Left cardiac atrium (tissue), 4 donors: ENCODE results near the gene ZNF653. TPM values are rescaled to one million over a fixed set of nuclear protein-coding genes. Genes with fewer than 3 reads are reported as not detected.
A peak's percentile ranks its signal among the peaks of the same experiment; 100 is the strongest.
"Not testable (repeated sequence)": the region's sequence is repeated elsewhere in the genome, so short reads cannot be mapped to it uniquely, and the experiment has no call there.

ENCODE experiments used
- ATAC-seq, 2 donors: fragments of 200-7000 bp; cut with Tn5 transposase; one replicate each; pipeline ENCODE4 v1.9.1; 2020; ENCODE audit warnings: mild to moderate bottlenecking in 2 of 2, moderate library complexity in 2 of 2
- DNase-seq: peaks from one replicate; pipeline ENCODE4 v3.0.0-alpha.2; 2020
- intact Hi-C, 2 donors: fragments of 100-400 bp; cut with DNase I; formaldehyde crosslinking; loops; one replicate each; pipeline versions ENCODE4 v1.14.1 to v1.15.1; 2022 to 2023
- microRNA-seq, 2 donors: library from miRNA; unstranded; fragments of <30 nt; microRNA quantifications; one replicate each; pipeline ENCODE4 v1.2.0, GENCODE V29; 2020
- total RNA-seq, 2 donors: library from RNA; stranded (reverse); fragmentation: NEBNext Ultra II Directional; extraction: Animal tissue kit (Norgen Biotek cat#: 25700); gene quantifications; one replicate each; pipeline ENCODE4 v1.2.1, GENCODE V29; 2021
- donor health status: DM: no; HTN: yes; CAD: no.
- donor health status: DM: no; HTN: yes; CAD: no; lungs with severe emphysema.
- donor health status: DM: yes; HTN: yes; CAD: no.
- donor health status: Dilated cardiomyopathy.

ZNF653 gene
- total RNA-seq, 2 donors from 2014 or later, result 3.7 to 4.9 TPM

DNA sequence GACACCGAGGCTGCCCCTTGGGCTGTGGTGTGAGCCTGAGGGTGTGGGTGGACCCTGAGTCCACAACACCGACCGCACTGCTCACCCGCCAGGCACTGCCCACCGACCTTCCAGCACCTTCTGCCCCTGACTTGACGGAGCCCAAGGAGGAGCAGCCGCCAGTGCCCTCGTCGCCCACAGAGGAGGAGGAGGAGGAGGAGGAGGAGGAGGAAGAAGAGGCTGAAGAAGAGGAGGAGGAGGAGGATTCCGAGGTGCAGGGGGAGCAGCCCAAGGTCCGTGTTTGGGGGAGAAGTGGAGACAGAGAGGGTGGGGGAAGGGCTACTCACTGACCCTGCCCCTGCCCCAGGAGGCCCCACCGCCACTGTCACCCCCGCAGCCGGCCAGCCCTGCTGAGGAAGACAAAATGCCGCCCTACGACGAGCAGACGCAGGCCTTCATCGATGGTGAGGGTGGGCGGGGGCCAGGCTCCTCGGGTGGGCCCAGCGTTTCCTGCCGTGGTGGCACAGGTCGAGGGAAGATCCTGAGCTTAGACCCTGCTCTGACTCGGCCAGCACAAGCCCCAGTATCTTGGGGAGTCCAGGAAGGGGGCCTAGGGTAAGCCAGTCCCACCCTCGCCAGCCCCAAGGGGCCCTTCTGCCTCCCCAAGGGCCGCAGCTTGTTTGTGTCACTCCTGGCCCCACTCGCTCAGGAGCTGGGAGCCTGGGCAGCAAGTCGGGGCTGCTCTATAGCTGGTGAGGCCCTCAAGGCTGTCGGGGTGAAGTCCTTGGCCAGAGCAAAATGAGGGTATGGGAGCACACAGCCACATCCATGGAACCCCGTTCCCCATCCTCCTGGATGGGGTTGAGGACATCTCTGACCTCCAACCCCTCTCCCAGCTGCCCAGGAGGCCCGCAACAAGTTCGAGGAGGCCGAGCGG, 58.0 kb downstream of the ZNF653 start:
- no peak for DNase-seq
- no peak for ATAC-seq
- intact Hi-C loops, result no loop called here

DNA sequence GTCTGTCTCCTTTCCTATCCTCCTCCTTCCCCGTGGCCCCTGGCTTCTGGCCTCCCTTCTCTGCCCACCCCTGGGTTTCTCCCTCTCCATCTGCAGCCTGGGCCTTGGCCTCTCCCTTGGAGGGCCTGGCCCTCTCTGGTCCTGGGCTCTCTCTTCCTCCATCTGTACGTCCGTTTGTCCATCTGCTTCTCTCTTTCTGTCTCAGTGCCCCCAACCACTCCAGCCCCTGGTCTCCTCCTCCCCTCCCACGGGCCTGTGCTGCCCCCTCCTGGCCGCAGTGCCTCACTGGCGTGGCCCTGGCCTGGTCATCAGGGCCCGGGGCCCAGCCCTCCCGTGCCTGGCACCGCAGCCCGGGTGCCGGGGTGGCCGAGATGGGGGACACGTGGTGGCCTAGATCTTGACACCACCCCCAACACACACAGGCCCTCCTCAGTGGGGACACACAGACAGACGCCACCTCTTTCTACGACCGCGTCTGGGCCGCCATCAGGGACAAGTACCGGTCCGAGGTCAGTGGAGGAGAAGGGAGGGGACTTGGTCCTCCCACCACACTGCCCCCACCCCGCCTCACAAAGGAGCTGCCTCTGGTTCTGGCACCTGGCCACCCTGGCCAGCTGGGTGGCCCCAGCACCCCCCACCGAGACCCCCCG, 58.9 kb downstream of the ZNF653 start:
- intact Hi-C loops, result no loop called here
- peak; percentile 59 for DNase-seq
- peak; percentile 69 to 75 for ATAC-seq

DNA sequence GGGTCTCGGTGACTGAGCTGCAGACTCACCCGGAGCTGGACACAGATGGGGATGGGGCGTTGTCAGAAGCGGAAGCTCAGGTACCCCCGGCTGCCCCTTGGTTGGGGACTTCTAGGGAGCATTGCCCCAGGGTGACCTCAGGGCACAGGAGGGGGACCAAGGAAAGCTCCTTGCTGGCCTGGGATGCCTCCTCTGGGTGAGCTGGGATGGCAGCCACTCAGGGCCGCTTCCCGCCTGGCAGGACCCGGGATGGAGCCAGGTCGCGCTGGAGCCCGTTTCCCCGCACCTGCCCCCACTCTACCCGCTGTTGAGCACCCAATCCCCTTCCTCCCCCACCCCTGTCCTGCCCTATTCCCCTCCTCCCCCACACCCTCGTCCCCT, 59.4 kb downstream of the ZNF653 start:
- DNase-seq (no peak), ATAC-seq (no peak)
- intact Hi-C loops, result no loop called here

DNA sequence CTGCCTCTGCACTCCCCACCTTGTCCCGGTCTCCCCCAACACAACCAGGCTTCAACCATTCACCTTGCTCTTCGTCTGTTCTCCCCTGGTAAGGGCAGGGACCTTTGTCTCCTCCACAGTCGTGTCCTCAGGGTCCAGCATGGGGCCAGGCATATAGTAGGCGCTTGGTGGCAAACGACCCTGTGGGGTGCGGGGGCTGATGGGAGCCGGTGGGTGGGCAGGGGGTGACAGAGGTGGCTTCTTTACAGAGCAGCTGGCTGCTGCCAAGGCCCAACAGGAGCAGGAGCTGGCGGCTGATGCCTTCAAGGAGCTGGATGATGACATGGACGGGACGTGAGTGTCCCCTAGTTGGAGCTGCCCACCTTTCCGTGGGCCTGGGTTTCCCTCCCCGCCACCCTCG, 60.5 kb downstream of the ZNF653 start:
- ATAC-seq (no peak), DNase-seq (no peak)
- intact Hi-C loops, result no loop called here

DNA sequence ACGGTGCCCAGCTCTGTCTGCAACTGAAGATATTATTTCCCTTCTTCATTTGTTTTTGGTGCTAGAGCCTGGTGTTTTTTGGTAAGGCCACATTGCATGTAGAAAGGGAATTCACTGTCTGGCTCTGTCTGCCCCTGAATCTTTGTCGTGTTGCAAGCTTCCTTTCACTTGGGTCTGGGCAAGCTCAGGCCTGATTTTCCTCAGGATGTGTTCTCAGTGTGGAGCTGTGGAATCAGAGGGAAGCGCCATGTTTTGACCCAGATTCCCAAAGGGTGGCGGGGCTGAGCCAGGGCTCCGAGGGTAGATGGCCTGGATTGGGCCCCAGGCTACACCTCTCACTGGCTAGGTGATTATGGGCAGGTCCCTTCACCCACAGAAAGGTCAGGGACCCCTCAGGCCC, 61.6 kb downstream of the ZNF653 start:
- no peak for DNase-seq
- intact Hi-C loops, result no loop called here
- no peak for ATAC-seq

DNA sequence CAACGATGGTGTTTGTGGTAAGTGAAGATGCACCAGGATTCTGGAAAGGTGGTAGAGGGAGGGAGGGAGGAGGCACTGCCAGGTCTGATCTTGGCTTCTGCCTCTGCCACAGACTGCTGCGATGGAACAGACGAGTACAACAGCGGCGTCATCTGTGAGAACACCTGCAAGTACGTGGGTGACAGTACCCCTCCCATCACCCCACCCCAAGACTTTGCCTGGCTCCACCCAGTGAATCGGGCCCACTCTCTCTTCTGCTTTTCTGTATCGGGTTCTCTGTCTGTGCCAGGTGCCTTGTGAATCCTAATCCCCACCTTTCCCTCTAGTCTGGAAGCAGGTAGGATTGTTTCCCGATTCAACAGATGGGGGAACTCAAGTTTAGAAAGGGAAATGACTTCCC, 67.7 kb downstream of the ZNF653 start:
- ATAC-seq, result no peak
- DNase-seq, result no peak
- intact Hi-C loops, result loop anchor here in 1 of 2 donors (10.0 kb wide), 1 partner anchor 63 kb away; the partner anchor contains the start of gene SWSAP1

DNA sequence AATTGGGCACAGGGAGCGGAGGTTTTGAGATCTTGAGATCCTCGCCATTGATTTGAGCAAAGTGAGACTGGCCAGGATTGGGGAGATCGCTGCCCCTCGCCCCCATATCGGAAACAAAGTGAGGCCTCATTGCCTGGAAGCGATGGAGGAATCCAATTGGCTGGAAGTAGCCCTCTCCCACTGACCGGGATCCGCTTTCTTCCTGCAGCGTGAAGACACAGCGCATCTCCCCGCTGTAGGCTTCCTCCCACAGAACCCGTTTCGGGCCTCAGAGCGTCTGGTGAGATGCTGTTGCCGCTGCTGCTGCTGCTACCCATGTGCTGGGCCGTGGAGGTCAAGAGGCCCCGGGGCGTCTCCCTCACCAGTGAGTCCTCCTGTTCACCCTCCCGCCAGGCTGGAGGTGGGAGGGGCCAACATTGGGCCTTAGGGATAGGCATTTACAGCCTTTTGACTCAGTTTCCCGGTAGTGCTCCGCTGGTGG, 69.8 kb downstream of the ZNF653 start:
- ATAC-seq (no peak), DNase-seq (no peak)
- intact Hi-C loops, result loop anchor here in 1 of 2 donors (10.0 kb wide), 1 partner anchor 61 kb away; the partner anchor contains the start of gene SWSAP1

DNA sequence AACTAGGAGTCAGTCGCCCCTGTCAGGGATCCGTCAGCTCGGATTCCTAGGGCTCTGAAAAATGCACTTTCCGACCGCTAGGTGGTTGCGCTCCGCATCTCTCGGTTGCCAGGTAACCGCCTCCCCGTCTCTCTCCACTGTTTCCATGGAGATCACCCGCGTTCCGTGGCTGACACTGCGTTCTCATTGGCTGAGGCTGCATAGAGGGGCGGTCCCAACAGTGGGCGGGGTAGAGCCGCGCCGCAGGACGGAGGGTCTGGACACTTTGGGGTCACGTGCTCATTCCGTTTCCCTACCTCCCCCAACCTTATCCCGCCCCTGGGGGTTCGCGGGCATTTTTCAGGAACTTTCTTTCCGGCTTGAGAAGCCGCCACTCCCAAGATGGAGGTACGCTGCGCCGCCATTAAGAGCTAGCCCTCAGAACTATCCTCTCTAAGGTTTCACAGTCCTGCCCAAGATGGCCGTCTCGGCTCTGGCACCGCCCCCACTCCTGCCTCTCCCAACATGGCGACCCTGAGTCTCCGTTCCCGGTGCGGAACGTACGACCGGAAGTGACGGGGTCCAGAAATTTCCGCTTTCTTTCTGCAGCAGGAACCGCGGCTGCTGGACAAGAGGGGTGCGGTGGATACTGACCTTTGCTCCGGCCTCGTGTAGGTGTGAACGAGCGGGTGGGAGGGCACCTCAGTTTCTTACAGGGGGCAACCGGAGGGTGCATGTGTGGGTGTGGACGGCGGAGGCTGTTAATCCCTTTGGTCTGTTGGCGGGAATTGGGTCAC, 70.4 kb downstream of the ZNF653 start, which contains the start of the genes ODAD3 and PRKCSH:
Gene ODAD3 (minus strand): TSS at position 65 of the 776 bp plus-strand sequence. CDS start 105 bp downstream, outside the sequence.
Gene PRKCSH (plus strand): TSS at position 579 of the 776 bp plus-strand sequence. CDS start 483 bp downstream, outside the sequence.
- DNase-seq, result peak; percentile 99
- intact Hi-C loops, result loop anchor here in 1 of 2 donors (10.0 kb wide), 1 partner anchor 60 kb away; the partner anchor contains the start of gene SWSAP1
- ATAC-seq, result peak; percentile 98

DNA sequence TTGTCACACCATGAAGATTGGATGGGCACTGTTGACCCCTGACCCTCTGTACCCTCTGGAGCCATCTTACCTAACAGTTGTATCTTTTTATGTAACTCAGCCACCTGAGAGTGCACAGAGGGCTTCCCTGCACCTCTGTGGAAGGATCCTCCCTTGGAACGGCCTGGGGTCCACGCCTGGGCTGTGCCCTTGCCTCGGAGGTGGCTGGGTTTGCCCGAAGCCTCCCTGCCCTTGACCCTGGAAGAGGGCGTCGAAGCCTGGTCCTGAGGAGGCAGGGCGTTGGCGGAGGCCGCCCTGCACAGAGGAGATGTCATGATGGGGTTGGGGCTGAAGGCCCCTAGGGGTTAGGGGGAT, 71.0 kb downstream of the ZNF653 start:
- DNase-seq (no peak), ATAC-seq (no peak)
- intact Hi-C loops, result loop anchor here in 1 of 2 donors (10.0 kb wide), 1 partner anchor 60 kb away; the partner anchor contains the start of gene SWSAP1

DNA sequence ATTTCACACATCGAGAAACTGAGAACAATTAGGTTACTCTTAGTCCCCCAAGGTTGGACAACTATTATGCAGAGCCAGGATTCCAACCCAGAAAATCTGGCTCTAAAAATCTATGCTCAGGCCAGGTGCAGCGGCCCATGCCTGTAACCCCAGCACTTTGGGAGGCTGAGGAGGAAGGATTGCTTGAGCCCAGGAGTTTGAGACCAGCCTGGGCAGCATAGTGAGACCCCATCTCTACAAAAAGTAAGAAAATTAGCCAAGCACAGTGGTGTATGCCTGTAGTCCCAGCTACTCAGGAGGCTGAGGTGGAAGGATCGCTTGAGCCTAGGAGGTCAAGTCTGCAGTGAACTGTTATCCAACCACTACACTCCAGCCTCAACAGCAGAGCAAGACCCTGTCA, 72.1 kb downstream of the ZNF653 start:
- intact Hi-C loops, result loop anchor here in 1 of 2 donors (10.0 kb wide), 1 partner anchor 59 kb away; the partner anchor contains the start of gene SWSAP1
- not testable (repeated sequence) for DNase-seq, ATAC-seq

Small RNA genes lying within 50 kb of the gene (microRNA-seq; reads per million reads assigned to microRNA genes)
- gene MIR7974, result 0 reads per million in 2 donors

Other genes with a start within 250 kb of the ZNF653 start
- 10 to 100 TPM; 37.5 to 61.1 TPM for gene DOCK6, start 243.3 kb downstream of the ZNF653 start, total RNA-seq
- gene TSPAN16, start 209.7 kb downstream of the ZNF653 start, total RNA-seq, result not detected
- 10 to 100 TPM; 12.2 to 14.2 TPM for gene RAB3D, start 166.2 kb downstream of the ZNF653 start, total RNA-seq
- gene TMEM205, start 159.6 kb downstream of the ZNF653 start, total RNA-seq, result 10 to 100 TPM; 89.9 to 96.6 TPM
- gene CCDC159, start 159.3 kb downstream of the ZNF653 start, total RNA-seq, result 10 to 100 TPM; 16.4 to 20.0 TPM
- gene PLPPR2, start 150.4 kb downstream of the ZNF653 start, total RNA-seq, result 10 to 100 TPM; 23.5 to 28.3 TPM
- 1 to 10 TPM; 1.3 to 1.5 TPM for gene SWSAP1, start 131.2 kb downstream of the ZNF653 start, total RNA-seq
- 1 to 10 TPM; 7.5 to 7.7 TPM for gene EPOR, start 121.5 kb downstream of the ZNF653 start, total RNA-seq
- 10 to 100 TPM; 11.3 to 15.1 TPM for gene RGL3, start 86.5 kb downstream of the ZNF653 start, total RNA-seq
- gene ODAD3, start 70.7 kb downstream of the ZNF653 start, total RNA-seq, result under 1 TPM; 0.56 to 0.68 TPM
- gene PRKCSH, start 70.2 kb downstream of the ZNF653 start, total RNA-seq, result 100 to 1,000 TPM; 132 to 139 TPM
- under 1 TPM; 0.24 to 0.50 TPM for gene ELAVL3, start 24.8 kb downstream of the ZNF653 start, total RNA-seq
- gene ECSIT, start 23.3 kb upstream of the ZNF653 start, total RNA-seq, result 100 to 1,000 TPM in 1 of 2 donors, 10 to 100 TPM in 1; 99.4 to 105 TPM
- gene CNN1, start 33.0 kb upstream of the ZNF653 start, total RNA-seq, result 100 to 1,000 TPM; 159 to 208 TPM
- 10 to 100 TPM; 36.8 to 37.2 TPM for gene ELOF1, start 53.4 kb upstream of the ZNF653 start, total RNA-seq
- gene ACP5, start 71.8 kb upstream of the ZNF653 start, total RNA-seq, result 1 to 10 TPM; 4.5 to 5.4 TPM
- 1 to 10 TPM; 5.1 to 5.4 TPM for gene ZNF627, start 91.6 kb upstream of the ZNF653 start, total RNA-seq
- 1 to 10 TPM; 3.5 to 4.5 TPM for gene ZNF823, start 233.1 kb upstream of the ZNF653 start, total RNA-seq